DOHH2 (cell line): Measurements from ENCODE around the gene KRT33B.
"Not testable (repeated sequence)": the region's sequence is repeated elsewhere in the genome, so short reads cannot be mapped to it uniquely, and the experiment has no call there.

Source experiments
- EZH2phosphoT487 ChIP-seq: fragments of 200-600 bp; sonication (generic); IDR thresholded peaks from 2 replicates; pipeline ENCODE4 v1.6.1; 2017; ENCODE audit warnings: borderline replicate concordance, mild to moderate bottlenecking, antibody characterized with exemption, low read length, moderate library complexity, mixed read lengths
- TF ChIP-seq, protein P1 (sequence below): fragments of 200-600 bp; sonication (generic); IDR thresholded peaks from one replicate; pipeline ENCODE4 v1.5.1; 2014; ENCODE audit warnings: antibody characterized with exemption, mild to moderate bottlenecking, low read depth, low read length; ENCODE audit not compliant: poor library complexity, severe bottlenecking

GRCh38 chr17:41350381-41350878 is 19.2 kb downstream of the KRT33B start, which contains the start of gene KRT33A:
- TF ChIP-seq, protein P1, sequence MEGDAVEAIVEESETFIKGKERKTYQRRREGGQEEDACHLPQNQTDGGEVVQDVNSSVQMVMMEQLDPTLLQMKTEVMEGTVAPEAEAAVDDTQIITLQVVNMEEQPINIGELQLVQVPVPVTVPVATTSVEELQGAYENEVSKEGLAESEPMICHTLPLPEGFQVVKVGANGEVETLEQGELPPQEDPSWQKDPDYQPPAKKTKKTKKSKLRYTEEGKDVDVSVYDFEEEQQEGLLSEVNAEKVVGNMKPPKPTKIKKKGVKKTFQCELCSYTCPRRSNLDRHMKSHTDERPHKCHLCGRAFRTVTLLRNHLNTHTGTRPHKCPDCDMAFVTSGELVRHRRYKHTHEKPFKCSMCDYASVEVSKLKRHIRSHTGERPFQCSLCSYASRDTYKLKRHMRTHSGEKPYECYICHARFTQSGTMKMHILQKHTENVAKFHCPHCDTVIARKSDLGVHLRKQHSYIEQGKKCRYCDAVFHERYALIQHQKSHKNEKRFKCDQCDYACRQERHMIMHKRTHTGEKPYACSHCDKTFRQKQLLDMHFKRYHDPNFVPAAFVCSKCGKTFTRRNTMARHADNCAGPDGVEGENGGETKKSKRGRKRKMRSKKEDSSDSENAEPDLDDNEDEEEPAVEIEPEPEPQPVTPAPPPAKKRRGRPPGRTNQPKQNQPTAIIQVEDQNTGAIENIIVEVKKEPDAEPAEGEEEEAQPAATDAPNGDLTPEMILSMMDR = not testable (repeated sequence)
- not testable (repeated sequence) for TF ChIP-seq EZH2phosphoT487
